BE2C (cell line): ENCODE measurements around the gene SYNGR2.
A peak's percentile ranks its signal among the peaks of the same experiment; 100 is the strongest.

Source experiments
- DNase-seq: peaks from one replicate; pipeline ENCODE4 v3.0.0-alpha.2; 2020
- H3K27me3 ChIP-seq: fragments of 250-450 bp; sonication (Bioruptor Pico); 2 replicates; pipeline ENCODE4 v1.5.1; 2020; ENCODE audit warnings: mild to moderate bottlenecking
- H3K36me3 ChIP-seq: fragments of 250-450 bp; sonication (Bioruptor Pico); 2 replicates; pipeline ENCODE4 v1.5.1; 2020; ENCODE audit warnings: mild to moderate bottlenecking
- H3K4me1 ChIP-seq: fragments of 250-450 bp; sonication (Bioruptor Pico); 2 replicates; pipeline ENCODE4 v1.5.1; 2020
- H3K4me3 ChIP-seq: 2 replicates; pipeline ENCODE4 v1.5.1; 2011; ENCODE audit warnings: low read depth, low read length
- H3K9me3 ChIP-seq: fragments of 250-450 bp; sonication (Bioruptor Pico); 2 replicates; pipeline ENCODE4 v1.5.1; 2020
- TF ChIP-seq, protein P1 (sequence below): IDR thresholded peaks from 2 replicates; pipeline ENCODE4 v1.5.1; 2012; ENCODE audit warnings: mild to moderate bottlenecking, low read depth, low read length

Gene SYNGR2

GRCh38 chr17:78125138-78125913, 43.1 kb upstream of the SYNGR2 start:
- Histone ChIP-seq H3K9me3 (no peaks in the 10 kb centered on the region), H3K4me1 (peaks cover 24% of the 10 kb centered on the region), H3K36me3 (no peaks in the 10 kb centered on the region; the same call in 1 of the 2 replicates), H3K4me3 (peak overlapping the region; percentile 16; the same call in 1 of the 2 replicates), H3K27me3 (no peaks in the 10 kb centered on the region)
- no peak for DNase-seq
- TF ChIP-seq, protein P1, sequence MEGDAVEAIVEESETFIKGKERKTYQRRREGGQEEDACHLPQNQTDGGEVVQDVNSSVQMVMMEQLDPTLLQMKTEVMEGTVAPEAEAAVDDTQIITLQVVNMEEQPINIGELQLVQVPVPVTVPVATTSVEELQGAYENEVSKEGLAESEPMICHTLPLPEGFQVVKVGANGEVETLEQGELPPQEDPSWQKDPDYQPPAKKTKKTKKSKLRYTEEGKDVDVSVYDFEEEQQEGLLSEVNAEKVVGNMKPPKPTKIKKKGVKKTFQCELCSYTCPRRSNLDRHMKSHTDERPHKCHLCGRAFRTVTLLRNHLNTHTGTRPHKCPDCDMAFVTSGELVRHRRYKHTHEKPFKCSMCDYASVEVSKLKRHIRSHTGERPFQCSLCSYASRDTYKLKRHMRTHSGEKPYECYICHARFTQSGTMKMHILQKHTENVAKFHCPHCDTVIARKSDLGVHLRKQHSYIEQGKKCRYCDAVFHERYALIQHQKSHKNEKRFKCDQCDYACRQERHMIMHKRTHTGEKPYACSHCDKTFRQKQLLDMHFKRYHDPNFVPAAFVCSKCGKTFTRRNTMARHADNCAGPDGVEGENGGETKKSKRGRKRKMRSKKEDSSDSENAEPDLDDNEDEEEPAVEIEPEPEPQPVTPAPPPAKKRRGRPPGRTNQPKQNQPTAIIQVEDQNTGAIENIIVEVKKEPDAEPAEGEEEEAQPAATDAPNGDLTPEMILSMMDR, result no peak

DNA sequence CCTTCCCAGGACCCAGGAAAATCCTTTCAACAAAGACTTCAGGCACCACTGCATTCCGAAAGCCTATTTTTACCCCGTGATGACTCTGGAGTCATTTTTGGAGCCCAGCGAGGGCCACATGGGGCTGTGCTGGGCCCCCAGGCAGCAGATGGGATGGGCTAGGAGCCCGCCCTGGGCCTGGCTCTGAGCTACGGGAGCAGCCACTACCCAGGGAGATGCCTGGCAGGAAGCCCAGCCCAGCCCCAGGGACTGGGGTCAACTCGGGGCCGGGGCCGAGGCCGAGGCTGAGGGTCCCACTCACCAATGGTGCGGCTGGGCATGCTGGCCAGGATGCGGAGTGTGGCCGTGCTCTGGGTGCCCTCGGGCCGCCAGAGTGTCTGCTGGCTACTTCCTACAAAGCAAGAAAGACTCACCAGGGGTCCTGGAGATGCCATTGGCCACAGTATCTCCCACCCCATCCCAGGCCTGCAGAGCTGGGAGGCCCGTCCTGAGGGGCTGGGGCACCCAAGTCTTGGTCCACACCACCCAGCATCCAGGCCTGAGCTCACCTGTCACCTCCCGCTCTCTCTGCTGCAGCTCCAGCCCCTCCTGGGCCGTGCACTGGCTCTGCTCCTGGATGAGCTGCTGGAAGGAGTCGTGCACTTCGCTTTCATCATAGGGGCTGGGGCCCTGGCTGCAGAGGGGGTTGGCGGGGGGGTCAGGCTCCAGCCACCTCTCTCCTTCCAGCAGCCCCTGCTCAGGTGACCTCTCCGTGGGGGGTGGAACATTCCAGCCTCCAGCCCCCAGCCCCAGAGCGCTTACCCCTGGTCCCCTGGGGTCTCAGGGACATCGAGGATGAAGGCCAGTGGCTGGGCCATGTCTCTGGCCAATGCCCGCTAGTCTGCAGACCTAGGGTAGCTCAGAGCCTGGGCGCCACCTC, 42.1 kb upstream of the SYNGR2 start:
- Histone ChIP-seq H3K4me1 (peaks cover 24% of the 10 kb centered on the region), H3K36me3 (no peaks in the 10 kb centered on the region; the same call in 1 of the 2 replicates), H3K27me3 (0 out of 2 replicates have a peak, but pooled peaks cover under 1% of the 10 kb centered on the region), H3K9me3 (no peaks in the 10 kb centered on the region), H3K4me3 (peak overlapping the region; percentile 16; the same call in 1 of the 2 replicates)
- TF ChIP-seq, protein P1, result no peak
- peak; percentile 82 for DNase-seq

- TF ChIP-seq, protein P1, result no peak
- H3K36me3 ChIP-seq, result no peaks in the 10 kb centered on the region; the same call in 1 of the 2 replicates
- peaks cover 24% of the 10 kb centered on the region for H3K4me1 ChIP-seq
- DNase-seq, result no peak
- H3K9me3 ChIP-seq, result no peaks in the 10 kb centered on the region
- no peak overlapping the region for H3K4me3 ChIP-seq
- H3K27me3 ChIP-seq, result 0 out of 2 replicates have a peak, but pooled peaks cover 4% of the 10 kb centered on the region
Measured at GRCh38 chr17:78126895-78127238, 41.5 kb upstream of the SYNGR2 start.

GRCh38 chr17:78127239-78127887, 41.0 kb upstream of the SYNGR2 start:
- Histone ChIP-seq H3K27me3 (0 out of 2 replicates have a peak, but pooled peaks cover 4% of the 10 kb centered on the region), H3K4me1 (peaks cover 24% of the 10 kb centered on the region), H3K9me3 (no peaks in the 10 kb centered on the region), H3K4me3 (peak overlapping the region; percentile 69), H3K36me3 (no peaks in the 10 kb centered on the region; the same call in 1 of the 2 replicates)
- DNase-seq, result no peak
- TF ChIP-seq, protein P1, result no peak

DNA sequence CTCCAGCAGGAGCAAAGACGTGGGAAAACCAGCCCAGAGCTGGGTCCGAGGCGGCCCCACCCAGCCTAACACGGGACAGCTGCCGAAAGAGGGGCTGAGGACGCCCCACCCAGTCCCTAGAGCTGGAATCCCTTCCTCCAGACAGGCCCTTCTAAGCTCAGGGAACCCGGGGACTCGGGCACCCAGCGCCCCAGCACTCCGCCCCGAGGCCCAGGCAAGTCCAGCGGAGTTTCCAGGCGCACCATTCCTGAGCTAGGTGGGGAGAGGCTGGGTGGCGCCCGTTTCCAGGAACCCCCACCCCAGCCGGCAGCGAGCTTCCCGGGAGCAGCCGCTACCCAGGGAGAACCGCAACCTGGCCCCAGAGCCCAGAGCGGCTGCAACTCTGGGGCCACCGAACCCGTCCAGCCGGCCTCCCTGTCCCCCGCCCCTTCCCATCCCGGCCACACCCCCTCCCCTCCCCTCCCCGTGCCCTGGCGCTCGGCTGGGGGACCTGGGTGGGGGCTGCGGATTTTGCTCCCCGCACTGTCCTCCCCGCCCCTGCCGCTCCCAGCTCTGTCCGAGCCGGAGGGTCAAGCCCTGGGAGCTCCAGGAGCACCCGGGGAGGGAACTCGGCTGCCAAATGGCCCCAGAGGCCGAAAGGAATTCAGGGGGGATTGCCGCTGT, 40.4 kb upstream of the SYNGR2 start:
- Histone ChIP-seq H3K4me1 (peaks cover 24% of the 10 kb centered on the region), H3K9me3 (no peaks in the 10 kb centered on the region), H3K27me3 (0 out of 2 replicates have a peak, but pooled peaks cover 4% of the 10 kb centered on the region), H3K4me3 (peak overlapping the region; percentile 69), H3K36me3 (no peaks in the 10 kb centered on the region; the same call in 1 of the 2 replicates)
- DNase-seq, result no peak
- TF ChIP-seq, protein P1, result no peak
